Esophagus muscularis mucosa (tissue), 3 donors: ENCODE measurements around the gene GPR101.

Experiments
- POLR2A ChIP-seq: fragments of 450-650 bp; IDR thresholded peaks from one replicate; pipeline ENCODE4 v1.6.1; 2017; ENCODE audit warnings: antibody characterized with exemption, moderate library complexity, mild to moderate bottlenecking, low read depth
- TF ChIP-seq, protein P1 (sequence below), 3 experiments: fragments of 200-600 bp in 2 of 3; fragments of 450-650 bp in 1 of 3; sonication (generic) in 2 of 3; IDR thresholded peaks; one replicate each; pipeline ENCODE4 v1.5.1; 2017 to 2019; ENCODE audit warnings: antibody characterized with exemption in 3 of 3, mild to moderate bottlenecking in 2 of 3, moderate library complexity in 1 of 3

GRCh38 chrX:137067147-137067546 lies 33.4 kb upstream of the GPR101 start:
- TF ChIP-seq, protein P1, sequence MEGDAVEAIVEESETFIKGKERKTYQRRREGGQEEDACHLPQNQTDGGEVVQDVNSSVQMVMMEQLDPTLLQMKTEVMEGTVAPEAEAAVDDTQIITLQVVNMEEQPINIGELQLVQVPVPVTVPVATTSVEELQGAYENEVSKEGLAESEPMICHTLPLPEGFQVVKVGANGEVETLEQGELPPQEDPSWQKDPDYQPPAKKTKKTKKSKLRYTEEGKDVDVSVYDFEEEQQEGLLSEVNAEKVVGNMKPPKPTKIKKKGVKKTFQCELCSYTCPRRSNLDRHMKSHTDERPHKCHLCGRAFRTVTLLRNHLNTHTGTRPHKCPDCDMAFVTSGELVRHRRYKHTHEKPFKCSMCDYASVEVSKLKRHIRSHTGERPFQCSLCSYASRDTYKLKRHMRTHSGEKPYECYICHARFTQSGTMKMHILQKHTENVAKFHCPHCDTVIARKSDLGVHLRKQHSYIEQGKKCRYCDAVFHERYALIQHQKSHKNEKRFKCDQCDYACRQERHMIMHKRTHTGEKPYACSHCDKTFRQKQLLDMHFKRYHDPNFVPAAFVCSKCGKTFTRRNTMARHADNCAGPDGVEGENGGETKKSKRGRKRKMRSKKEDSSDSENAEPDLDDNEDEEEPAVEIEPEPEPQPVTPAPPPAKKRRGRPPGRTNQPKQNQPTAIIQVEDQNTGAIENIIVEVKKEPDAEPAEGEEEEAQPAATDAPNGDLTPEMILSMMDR (IDR thresholded peaks at IDR 0.05) = no peak
- no peak for TF ChIP-seq POLR2A
